ENCODE data around the gene PHF20.

PHF20 gene

GRCh38 chr20:35735826-35736470 is 35.9 kb upstream of the PHF20 start:
- no peak for TF ChIP-seq ZFX (IDR thresholded peaks at IDR 0.05)
- TF ChIP-seq CTCF (conservative IDR thresholded peaks at IDR 0.05): no peak

GRCh38 chr20:35737865-35738333 is 33.9 kb upstream of the PHF20 start:
- TF ChIP-seq CTCF (conservative IDR thresholded peaks at IDR 0.05) (no peak), ZFX (IDR thresholded peaks at IDR 0.05) (no peak)
- H3K27ac ChIP-seq: no peak overlapping the region

More at GRCh38 chr20:35735826-35736470, 35.9 kb upstream of the PHF20 start:
- no peak overlapping the region for H3K27ac ChIP-seq

- TF ChIP-seq ZFX (IDR thresholded peaks at IDR 0.05) (no peak), CTCF (conservative IDR thresholded peaks at IDR 0.05) (no peak)
- no peak overlapping the region for H3K27ac ChIP-seq
Observed at GRCh38 chr20:35738410-35739179, 33.2 kb upstream of the PHF20 start.

GRCh38 chr20:35739294-35740163 is 32.3 kb upstream of the PHF20 start:
- no peak overlapping the region for H3K27ac ChIP-seq
- TF ChIP-seq CTCF (conservative IDR thresholded peaks at IDR 0.05) (peak; percentile 42), ZFX (IDR thresholded peaks at IDR 0.05) (no peak)

- H3K27ac ChIP-seq: peak within 1 kb of the TSS; percentile 99
- TF ChIP-seq ZFX (IDR thresholded peaks at IDR 0.05) (peak; percentile 98), CTCF (conservative IDR thresholded peaks at IDR 0.05) (no peak; the same call in 1 of the 2 replicates)
Observed at GRCh38 chr20:35741892-35742740, 29.7 kb upstream of the PHF20 start, which contains the start of gene RBM39. Gene RBM39 (minus strand): TSS chr20:35742260. CDS start chr20:35740874, 1,386 bp downstream.

- peak overlapping the region; percentile 99 for H3K27ac ChIP-seq
- no peak for TF ChIP-seq ZFX (IDR thresholded peaks at IDR 0.05)
- no peak for TF ChIP-seq CTCF (conservative IDR thresholded peaks at IDR 0.05)
Observed at GRCh38 chr20:35742741-35743523, 28.9 kb upstream of the PHF20 start.

Measured in C4-2B (cell line).